DMS153 treated with DMSO at 0.1 percent for 48 hours (cell line): ENCODE measurements around the gene TRIM33.

Source experiments
- DNase-seq: peaks from one replicate; lab custom pipeline; 2025; ENCODE audit not compliant: unreplicated experiment; lab: John Stamatoyannopoulos, UW

TRIM33 gene

DNA sequence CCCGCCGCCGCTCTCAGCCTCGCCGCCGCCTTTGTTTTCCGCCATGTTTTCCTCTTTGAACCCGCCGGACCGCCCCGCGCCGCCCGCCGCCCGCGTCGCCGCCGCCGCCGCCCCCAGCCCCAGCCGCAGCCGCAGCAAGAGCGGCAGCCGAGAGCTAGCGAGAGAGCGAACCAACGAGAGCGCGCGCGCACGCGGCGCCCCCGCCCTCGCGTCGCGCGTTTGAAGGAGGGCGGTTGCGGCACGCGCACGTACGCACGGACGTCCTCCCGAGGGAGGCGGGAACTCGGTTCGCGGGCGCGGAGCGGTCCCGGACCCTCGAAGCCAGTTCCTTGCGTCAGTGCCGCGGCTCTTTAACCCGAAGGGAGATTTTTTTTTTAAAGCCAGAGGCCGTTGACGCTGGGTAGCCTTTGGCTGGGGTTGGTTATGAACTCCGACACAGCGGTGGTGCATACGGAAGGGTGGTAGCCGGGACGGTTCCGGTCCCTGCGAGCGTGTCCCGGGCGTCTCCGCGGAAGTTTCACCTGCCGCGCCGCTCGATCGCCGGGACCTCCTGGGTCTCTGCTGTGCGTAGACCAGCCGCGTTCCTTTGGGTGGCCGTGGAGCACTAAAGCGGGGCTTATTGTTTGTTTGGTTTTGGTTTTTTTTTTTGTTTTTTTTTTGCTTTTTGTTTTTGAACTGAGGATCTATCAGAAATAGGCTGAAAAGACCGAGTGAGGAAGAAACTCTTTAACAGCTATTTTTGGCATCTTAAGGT lies at the start of gene TRIM33:
TSS of gene TRIM33 (minus strand) at position 172 of the 754 bp plus-strand sequence. CDS start at position 45, 127 bp downstream.
- peak; percentile 85 for DNase-seq

DNA sequence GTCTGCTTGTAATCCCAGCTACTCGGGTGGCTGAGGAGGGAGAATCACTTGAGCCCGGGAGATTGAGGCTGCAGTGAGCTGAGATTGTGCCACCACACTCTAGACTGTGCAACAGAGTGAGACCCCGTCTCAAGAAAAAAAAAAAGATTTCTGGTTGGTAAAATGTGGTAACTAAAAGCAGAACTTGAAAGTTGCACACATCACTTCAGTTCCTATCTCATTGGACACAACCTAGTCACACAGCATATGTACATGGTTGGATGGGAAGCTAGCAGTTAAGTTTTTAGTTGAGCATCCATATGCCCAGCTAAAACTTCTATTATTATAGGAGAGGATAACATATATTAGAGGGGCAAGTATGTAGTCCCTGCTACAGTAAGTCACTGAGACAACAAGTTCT lies 48.4 kb upstream of the TRIM33 start:
- no peak for DNase-seq

DNA sequence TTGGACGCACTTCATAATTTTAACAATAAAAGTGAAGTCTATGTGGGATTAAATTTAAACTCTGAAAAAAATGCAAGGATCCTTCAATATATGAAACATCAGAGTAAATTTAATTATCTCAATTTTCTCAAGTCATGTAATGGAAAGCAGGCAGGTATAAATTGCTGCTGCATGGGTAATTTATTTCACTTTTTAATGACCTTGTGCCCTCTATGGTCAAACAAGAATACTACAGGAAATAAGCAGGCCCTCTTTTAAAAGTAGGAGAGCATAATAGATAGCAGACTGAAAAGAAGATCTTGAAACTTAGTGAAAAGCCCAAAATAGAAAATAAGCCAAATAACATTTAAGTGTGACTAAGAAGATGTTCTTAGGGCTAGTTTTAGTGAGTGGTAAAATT lies 47.5 kb upstream of the TRIM33 start:
- peak; percentile 11 for DNase-seq

DNA sequence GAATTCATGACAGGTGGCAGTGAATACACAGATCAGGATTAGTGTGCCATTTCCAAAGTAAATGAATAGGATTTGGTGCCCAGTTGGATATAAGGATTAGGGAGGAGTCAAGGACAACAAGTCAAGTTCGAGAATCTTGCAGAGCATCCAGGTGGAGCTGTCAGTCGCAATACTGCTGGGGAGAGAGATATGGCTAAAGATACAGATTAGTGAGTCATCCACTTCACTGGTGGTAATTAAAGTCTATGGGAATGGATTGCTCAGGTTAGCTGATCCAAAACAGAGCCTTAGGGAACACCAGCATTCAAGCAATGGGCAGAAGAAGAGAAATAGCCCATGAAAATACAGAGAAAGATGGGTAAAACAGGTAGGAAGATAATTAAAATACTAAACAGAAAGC lies 43.6 kb upstream of the TRIM33 start:
- no peak for DNase-seq

DNA sequence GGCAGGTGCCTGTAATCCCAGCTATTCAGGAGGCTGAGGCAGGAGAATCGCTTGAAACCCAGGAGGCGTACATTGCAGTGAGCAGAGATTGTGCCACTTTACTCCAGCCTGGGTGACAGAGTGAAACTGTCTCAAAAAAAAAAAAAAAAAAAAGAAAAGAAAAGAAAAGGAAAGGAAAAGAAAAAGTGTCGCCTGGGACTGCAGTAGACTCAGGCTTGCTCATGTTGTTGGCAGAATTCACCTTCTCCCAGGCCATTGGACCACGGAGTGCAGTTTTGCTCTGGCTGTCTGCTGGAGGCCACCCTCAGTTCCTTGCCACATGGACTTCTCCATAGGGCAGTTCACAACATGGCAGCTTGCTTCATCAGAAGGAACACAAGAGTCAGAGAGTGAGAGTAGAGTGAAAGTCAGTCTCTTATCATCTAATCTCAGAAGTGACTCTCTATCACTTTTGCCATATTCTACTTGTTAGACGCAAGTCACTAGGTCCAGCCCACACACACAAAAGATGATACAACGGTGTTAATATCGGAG lies 41.2 kb upstream of the TRIM33 start:
- DNase-seq: no peak

DNA sequence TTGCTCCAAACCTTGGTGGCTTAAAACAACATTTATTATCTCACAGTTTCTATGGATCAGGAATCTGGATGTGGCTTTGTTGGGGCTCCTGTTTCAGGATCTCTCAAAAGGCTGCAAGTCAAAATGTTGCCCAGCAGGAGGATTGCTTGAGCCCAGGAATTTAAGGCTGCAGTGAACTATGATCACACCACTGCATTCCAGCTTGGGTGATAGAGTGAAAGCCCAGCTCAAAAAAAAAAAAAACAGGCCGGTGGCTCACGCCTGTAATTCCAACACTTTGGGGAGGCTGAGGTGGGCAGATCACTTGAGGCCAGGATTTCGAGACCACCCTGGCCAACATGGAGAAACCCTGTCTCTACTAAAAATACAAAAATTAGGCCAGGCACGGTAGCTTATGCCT lies 40.4 kb upstream of the TRIM33 start:
- DNase-seq: no peak

DNA sequence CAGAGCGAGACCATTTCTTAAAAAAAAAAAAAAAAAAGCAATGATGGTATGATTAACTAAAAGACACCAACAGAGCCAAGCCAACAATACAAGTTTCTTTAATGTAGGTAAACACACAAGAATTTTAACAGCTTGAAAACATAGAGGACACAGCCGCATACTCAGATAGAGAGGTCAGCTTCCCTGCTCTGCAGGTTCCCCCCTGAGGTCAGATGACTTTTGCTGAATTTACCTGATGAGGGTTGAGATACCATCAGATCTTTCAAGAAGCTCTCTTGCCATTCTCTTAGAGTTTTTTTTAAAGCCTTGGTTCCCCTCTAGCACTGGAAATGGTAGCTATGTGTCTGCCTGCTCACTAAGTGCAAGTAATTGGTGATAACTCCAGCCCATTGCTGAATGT lies 39.3 kb upstream of the TRIM33 start:
- no peak for DNase-seq

DNA sequence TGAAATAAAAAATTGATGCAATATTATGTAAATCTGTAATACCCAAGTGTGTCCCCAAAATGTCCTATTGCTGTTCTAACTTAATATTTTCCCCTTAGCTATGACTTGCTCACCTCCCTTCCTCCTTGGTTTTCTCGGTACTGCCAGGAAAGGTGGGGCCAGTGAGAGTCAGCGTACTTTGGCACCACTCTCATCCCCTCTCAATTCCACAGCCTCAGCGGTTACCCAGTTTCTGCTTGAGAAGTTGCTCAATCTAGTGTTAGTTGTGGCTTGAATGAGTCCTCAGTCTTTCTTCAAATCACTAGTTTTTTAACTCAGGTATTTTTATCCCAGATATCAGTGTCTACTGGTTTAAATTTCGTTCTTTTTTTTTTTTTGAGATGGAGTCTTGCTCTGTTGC lies 38.1 kb upstream of the TRIM33 start:
- DNase-seq: no peak

DNA sequence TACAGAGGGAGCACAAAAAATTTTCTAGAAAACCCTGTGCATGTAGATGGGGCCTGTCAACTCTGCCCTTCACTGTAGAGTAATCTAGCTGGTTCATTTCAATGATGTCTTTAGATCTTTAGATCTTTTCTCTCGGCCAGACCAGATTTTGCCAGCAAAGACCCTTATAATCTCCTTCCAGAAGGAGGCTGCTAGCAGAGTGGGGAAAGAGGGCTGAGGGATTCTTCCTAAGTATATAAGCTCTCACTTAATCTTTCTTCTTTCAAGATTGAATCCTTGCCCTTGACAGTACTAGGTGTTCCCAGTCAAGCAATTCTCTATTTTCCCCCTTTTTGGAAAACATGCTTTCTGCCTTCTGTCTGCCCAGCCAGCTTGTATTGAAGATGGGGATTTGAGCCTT lies 36.1 kb upstream of the TRIM33 start:
- no peak for DNase-seq

DNA sequence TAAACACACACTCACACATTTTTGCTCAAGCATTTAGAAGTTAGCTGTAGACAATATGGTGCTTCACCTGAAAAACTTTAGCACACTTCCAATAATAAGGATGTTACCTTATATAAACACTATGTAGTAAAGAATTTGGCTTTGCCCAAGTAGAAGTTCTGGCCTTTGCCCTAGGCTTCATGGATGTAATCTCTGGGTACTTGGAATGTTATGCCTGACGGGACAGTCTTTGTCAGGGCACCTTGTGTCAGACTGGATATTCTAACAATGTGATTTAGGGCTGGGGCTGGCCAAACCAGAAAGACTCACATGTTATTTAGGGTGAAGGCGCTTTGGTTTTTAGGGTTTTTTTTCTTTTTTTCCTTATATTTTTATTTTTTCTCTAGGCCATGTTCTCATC lies 34.8 kb upstream of the TRIM33 start:
- DNase-seq: no peak

DNA sequence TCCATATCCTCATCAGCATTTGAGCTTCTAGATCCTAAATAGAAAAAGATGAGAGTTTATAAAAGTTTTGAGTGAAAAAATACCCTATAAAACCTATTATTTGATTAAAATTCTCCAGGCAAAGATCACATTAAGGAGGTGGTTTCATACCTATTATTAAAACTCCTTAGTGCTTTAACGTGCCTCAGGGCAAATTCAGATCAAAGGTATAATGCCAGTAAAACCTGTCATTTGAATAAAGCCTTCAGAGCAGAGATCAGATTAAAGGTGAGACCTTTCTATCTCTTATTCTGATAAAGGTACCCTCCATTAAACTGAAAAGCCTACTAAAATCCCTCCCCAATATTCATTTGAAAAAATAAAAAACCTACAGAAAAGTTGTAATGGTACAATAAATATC lies 34.3 kb upstream of the TRIM33 start:
- no peak for DNase-seq

DNA sequence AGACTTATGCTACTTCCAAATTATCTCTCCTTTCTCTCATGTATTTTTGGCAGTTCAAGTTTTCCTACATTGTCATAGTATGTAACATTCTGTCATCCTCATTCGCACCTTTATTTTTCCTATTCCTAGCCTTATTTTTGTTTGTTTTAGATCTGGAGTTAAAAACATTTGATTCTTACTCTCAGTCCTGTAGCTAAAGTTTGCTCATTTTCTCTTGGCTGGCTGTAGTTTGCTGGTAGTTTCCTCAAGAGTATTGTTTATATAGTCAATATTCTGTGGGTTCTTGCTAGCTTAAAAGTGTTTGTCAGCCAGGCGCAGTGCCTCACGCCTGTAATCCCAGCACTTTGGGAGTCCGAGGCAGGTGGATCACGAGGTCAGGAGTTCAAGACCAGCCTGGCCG lies 29.8 kb upstream of the TRIM33 start:
- no peak for DNase-seq

DNA sequence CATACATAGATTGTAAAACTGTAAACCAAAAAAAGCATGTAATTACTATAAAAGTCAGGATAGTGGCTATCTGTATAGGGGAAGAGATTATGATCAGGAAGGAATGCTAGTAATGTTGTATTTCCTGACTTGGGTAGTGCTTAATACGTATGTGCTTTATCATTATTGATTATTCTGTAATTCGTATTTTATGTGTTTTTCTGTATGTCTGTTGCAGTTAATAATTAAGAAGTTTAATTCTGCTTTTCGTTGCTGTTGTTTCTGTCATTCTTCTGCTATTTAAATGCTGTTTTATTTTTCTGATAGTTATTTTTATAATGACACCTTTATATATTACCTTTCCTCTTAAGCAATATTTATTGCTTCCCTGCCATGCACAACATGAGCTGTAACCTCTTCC lies 29.3 kb upstream of the TRIM33 start:
- DNase-seq: no peak

DNA sequence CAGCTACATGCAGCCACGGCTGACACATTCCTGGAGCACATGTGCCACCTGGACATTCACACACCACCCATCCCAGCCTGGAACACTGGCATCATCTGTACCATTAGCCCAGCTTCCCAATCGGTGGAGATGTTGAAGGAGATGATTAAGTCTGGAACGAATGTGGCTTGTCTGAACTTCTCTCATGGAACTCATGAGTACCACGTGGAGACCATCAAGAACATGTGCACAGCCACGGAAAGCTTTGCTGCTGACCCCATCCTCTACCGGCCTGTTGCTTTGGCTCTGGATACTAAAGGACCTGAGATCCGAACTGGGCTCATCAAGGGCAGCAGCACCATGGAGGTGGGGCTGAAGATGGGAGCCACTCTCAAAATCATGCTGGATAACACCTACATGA lies 25.0 kb upstream of the TRIM33 start:
- DNase-seq: no peak

DNA sequence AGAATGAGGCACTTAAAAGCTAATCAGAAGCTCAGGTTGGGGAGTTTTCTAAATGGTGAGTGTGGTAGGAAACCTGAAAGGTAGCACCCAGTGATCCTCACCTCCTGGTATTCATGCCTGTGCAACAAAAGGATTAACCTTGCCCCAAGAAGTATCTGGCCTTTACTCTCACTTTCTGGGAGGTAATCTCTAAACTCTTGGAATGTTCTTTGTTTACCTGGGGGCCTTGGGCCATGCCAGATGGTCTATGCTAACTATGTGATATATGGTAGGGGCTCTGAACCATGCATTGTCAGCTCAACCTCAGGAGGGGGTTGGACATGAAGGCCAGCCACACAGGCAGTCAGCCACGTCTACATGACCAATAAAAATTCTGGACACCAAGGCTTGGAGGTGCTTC lies 24.4 kb upstream of the TRIM33 start:
- DNase-seq: no peak

DNA sequence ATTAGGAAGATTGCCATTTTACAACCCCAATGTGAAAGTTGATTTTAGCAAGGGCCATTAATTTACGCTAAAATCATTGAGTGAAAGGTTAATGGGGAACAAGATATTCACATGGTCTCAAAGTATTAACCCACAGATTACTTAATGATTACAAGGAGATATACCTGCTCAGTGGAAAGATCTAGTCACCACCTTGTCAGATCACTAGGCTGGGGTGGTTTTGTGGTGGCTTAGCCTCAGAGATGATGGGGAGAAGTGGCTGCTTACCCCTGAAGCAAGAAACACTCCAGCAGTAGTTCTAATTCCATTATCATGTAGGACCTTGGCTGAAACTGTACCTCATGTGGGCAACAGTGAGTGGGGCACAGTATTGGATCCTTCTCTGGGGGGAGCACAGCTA lies 20.1 kb upstream of the TRIM33 start:
- no peak for DNase-seq

DNA sequence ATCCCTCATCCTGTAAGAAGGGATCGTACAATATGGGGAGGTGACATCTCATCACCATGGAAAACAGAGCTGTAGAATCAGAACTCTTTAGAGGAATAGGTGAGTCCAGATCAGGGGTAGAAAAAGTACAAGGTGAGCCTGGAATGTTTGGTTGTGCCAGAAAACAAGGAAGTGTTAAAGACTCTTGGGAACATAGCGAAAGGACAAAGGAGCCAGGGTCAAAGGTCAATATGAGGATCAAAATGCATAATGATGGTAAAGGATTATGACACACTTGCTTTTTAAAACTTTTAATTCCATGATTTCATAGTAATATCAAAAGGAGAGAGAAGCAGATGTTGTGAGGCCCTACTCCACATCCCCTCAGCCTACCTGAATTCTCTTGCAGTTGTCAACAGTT lies 19.2 kb upstream of the TRIM33 start:
- no peak for DNase-seq

DNA sequence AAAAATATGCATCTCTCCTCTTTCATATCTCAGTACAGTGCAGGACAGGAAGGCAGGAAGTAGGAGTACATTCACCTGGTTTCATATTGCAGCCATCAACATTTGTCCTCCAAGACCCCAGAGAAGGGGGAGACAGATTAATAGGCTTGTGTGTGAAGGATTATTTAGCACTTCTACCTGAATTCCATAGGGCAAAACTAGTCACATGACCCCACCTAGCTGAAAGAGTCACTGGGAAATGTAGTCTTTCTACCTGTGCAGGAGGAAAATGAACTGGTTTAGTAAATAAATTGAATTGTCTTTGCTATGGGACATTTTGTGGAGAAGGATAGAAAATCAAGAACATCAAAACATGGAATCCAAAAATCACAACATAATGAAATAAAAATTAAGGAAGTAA lies 13.9 kb upstream of the TRIM33 start:
- no peak for DNase-seq

DNA sequence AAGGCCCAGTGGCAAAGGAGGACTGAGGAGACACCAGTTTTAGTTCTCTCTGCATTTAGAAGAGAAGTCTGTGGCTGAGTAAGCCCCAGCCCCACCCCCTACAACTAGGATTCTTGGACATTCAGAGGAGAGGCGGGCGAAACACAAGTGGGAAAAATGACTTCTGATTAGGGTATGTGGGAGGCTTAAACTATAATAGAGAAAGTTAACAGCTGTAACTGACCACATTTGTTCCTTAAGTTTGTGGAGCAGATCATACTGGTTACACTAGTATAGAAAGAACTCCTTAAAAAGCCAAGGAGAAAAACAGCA lies 11.2 kb upstream of the TRIM33 start:
- no peak for DNase-seq

DNA sequence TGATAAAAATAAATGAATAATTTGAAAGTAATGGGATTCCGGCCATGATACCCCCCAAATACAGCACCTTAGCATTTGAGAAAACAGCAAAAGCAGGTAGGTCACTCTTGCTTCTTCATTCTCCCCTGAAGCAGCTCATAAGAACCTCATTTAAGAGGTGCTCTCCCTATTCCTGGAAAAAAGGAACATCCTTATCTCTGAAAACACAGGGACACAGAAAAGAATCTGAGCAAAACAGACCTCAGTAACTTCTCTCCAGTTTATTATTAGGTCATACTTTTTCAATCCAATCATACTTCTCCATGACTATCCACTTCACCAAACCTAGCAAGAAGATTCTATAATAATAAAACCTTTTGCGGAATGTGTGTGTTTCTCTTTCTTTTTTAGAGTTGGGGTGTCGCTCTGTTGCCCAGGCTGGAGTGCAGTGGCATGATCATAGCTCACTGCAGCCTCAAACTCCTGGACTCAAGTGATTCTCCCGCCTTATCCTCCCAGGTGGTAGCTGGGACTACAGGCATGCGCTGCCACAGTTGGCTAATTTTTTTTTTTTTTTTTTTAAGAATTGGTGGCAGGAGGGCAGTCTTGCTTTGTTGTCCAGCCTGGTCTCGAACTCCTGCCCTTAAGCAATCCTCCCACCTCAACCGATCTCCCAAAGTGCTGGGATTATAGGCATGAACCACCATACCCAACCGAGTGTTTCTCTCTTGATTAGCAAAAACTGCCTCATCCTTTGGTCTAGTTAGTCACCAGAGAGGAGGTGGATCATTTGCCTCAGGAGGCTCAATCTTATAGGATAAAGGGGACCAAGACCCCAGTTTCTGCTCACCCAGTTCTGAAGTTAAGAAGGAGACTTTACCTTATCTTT lies 10.6 kb upstream of the TRIM33 start:
- no peak for DNase-seq

DNA sequence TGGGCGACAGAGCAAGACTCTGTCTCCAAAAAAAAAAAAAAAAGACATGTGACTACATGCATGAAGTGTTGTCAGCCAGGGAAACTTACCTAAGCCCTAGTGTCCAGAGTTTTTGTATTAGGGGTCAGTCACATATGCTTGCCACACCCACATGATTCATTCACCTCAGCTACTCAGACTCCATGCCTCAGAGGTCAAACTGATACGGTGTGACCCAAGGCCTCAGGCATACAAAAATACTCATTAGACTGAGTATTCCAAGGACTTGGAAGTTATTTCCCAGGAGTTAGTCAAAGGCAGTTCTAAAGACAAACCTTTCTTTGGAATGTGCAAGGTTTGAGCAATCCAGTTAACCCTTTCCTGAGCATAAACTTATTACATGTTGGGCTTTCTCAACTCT lies 6.3 kb upstream of the TRIM33 start:
- DNase-seq: no peak

DNA sequence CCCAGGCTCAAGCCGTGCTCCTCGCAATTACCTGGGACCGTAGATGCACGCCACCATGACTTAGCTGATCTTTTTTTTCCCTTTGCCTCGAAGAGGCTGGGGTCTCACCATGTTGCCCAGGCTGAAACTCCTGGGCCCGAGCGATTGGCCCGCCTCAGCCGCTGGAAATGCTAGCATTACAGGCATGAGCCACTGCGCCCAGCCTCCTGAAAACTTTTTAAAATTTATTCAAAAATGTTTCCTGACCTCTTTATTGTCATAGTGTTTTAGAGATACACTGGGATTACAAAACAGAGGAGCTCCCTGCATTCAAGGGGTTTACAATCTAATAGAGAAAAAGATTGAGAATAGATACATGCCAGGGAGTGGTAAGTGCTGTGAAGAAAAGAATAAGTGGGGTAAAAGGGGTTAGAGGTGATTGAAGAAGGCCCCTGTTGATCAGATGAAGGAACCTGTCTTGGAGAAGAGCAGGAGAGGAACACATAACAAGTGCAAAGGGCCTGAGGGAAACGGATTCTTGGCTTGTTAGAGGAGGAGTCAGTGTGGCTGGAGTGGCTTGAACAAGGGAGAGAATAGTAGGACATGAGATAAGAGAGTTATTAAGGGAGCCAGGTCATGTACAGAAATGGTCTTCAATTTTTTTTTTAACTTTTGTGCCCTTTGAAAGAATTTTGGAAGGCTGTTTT lies 1.7 kb upstream of the TRIM33 start:
- no peak for DNase-seq
